GM06990 (cell line): ENCODE measurements around the gene CACNA1B.

ENCODE experiments used
- DNase-seq: peaks from one replicate; pipeline ENCODE4 v3.0.0-alpha.2; 2011; ENCODE audit not compliant: insufficient read length; ENCODE audit errors: extremely low read depth
- H3K27me3 ChIP-seq: replicated peaks from 2 replicates; pipeline ENCODE4 v1.6.0; 2011; ENCODE audit warnings: low read length; ENCODE audit not compliant: control insufficient read depth, insufficient read depth
- H3K36me3 ChIP-seq: 2 replicates; pipeline ENCODE4 v1.5.1; 2011; ENCODE audit warnings: low read length; ENCODE audit not compliant: control insufficient read depth, insufficient read depth
- H3K4me3 ChIP-seq: replicated peaks from 2 replicates; pipeline ENCODE4 v1.5.1; 2011; ENCODE audit warnings: low read depth, mild to moderate bottlenecking, control low read depth, low read length
- TF ChIP-seq, protein P1 (sequence below): IDR thresholded peaks from 2 replicates; pipeline ENCODE4 v1.5.1; 2011; ENCODE audit warnings: low read length, control low read depth, mild to moderate bottlenecking, inconsistent platforms; ENCODE audit not compliant: insufficient read depth, poor library complexity, severe bottlenecking

The CACNA1B gene

DNA sequence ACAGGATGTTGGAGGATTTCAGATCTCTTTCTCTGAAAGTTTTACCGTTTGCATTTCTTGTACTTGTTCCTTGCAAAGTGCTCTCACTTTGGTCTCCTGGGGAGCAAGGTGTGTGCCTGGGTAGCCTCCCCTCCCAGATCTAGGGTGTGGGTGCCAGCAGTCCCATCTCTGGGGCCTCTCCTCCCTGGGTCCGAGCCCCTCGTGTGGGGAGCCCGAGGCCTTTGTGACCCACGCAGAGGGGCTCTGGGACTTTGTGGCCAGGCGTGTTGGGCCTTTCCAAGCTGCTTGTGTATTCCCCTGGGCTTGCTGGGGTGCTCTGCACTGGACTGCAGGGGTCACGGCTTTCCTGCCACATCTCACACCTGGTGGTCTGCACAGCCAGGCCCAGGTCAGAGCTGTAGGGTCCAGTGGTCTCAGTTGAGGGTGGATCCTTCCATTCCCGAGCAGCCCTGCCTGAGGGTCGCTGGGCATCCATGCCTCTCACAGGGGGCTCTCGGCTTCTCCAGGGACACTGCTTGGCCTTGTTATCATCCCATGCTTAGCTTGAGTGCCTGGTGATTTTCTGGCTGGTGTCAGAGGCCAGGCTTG is 96.3 kb downstream of the CACNA1B start:
- no peak for DNase-seq
- no peaks in the 10 kb centered on the region for H3K36me3 ChIP-seq
- no peaks in the 10 kb centered on the region; the same call in 1 of the 2 replicates for H3K27me3 ChIP-seq
- H3K4me3 ChIP-seq = no peak overlapping the region
- TF ChIP-seq, protein P1, sequence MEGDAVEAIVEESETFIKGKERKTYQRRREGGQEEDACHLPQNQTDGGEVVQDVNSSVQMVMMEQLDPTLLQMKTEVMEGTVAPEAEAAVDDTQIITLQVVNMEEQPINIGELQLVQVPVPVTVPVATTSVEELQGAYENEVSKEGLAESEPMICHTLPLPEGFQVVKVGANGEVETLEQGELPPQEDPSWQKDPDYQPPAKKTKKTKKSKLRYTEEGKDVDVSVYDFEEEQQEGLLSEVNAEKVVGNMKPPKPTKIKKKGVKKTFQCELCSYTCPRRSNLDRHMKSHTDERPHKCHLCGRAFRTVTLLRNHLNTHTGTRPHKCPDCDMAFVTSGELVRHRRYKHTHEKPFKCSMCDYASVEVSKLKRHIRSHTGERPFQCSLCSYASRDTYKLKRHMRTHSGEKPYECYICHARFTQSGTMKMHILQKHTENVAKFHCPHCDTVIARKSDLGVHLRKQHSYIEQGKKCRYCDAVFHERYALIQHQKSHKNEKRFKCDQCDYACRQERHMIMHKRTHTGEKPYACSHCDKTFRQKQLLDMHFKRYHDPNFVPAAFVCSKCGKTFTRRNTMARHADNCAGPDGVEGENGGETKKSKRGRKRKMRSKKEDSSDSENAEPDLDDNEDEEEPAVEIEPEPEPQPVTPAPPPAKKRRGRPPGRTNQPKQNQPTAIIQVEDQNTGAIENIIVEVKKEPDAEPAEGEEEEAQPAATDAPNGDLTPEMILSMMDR = no peak

DNA sequence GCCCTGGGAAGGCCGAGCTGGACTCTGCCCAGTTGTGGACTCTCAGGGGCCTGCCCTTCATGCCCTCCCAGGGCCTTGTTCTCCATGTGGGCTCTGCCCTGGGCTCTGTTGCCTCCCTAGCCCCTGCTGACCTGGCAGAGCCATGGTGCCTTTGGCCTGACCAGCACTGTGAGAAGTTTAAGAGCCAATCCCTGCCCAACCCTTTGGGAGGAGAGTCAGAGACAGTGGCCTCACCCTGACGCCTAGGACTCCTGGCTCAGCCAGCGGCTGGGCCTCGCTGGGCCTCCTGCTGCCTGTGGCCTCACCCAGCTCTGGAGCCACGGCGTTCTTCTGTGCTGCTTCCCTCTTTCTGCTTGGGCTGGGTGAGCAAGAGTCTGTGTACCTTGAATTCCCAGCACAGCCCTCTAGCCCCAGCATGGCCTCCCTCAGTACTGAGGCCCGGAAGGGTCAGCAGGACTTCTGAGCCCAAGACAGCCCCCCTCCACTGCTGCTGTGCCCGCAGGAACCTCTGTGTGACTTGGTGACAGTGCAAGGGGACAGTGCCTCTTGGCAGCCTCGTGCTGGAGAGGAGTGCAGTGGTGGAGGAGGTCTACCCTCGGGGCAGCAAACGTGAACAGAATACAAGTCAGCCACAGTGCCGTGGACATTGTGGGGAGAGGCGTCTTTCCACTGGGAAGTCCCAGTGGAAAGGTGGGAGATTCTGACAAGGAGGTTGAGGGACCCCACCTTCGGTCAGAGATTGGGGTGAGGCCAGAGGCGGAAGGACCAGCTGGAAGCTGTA is 97.4 kb downstream of the CACNA1B start:
- Histone ChIP-seq H3K36me3 (no peaks in the 10 kb centered on the region), H3K27me3 (no peaks in the 10 kb centered on the region; the same call in 1 of the 2 replicates), H3K4me3 (no peak overlapping the region)
- TF ChIP-seq, protein P1 = no peak
- no peak for DNase-seq

DNA sequence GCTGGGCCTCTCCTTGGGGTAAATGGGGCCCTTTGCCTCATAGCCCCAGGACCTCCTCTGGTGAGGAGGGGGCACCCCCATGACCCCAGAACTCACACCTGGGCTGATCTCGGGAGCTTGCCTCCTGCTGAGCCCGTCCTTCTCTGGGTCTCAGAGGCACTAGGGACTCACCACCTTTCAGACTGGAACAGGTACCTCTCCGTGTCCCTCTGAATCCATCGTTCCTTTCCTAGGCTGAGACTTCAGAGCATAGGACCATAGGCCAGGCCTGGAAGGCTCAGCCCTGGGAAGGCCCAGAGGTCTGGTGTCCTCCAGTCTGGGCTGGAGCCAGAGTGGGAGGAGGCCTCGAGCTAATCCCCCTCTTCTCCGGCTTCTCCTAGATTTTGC is 97.9 kb downstream of the CACNA1B start:
- H3K4me3 ChIP-seq = no peak overlapping the region
- H3K36me3 ChIP-seq = no peaks in the 10 kb centered on the region
- no peaks in the 10 kb centered on the region; the same call in 1 of the 2 replicates for H3K27me3 ChIP-seq
- no peak for DNase-seq
- TF ChIP-seq, protein P1 = no peak

DNA sequence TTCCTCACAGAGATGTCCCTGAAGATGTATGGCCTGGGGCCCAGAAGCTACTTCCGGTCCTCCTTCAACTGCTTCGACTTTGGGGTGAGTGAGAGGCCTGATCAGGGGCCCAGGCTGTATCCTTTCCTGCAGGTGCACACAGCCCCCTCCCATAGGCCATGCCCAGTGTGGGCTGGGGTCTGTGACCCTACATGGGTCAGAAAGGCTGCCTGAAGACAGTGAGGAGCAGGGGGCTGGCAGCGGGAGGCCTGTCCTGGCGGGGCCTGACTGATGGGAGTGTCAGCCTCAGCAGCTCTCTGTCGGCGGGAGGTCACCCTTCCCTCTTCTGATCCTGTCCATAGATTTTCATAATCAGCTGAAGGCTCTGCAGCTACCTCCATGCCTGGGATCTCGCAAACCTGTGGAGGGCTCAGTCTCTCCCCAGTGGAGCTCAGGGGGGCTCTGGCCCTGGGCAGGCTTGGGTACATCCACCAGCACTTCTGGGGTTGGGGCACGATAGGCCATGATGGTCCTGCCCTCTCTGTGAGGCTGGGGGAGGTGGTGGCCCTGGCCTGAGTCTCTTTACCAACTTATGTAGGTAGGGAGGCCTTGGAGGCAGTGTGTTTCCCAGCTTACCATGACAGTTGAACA is 98.5 kb downstream of the CACNA1B start:
- no peak for DNase-seq
- TF ChIP-seq, protein P1 = no peak

DNA sequence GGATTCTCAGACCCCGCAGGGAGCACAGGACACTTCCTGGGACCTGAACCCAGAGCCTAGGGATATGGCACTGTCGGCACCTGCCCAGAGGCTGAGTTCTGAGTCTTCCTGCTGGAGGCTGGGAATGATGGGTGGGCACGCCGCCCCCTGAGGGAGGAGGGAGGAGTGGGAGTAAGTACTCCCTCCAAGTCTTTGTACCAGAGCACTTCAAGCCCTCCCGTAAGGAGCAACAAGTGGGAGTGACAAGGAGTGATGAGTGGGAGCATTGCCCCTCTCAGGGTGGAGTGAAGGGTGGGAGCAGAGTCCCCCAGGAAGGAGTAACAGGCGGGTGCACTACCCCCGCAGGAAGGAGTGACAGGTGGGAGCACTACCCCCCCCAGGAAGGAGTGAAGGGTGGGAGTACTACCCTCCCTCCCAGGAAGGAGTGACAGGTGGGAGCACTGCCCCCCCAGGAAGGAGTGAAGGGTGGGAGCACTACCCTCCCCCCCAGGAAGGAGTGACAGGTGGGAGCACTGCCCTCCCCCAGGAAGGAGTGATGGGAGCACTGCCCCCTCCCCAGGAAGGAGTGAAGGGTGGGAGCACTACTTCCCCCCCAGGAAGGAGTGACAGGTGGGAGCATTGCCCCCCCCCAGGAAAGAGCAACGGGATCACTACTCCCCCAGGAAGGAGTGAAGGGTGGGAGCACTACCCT is 100.1 kb downstream of the CACNA1B start:
- no peak overlapping the region for H3K4me3 ChIP-seq
- H3K27me3 ChIP-seq = no peaks in the 10 kb centered on the region; the same call in 1 of the 2 replicates
- no peaks in the 10 kb centered on the region for H3K36me3 ChIP-seq
- DNase-seq = no peak
- TF ChIP-seq, protein P1 = no peak

More for the DNA sequence above, 98.5 kb downstream of the CACNA1B start:
- Histone ChIP-seq H3K4me3 (no peak overlapping the region), H3K27me3 (no peaks in the 10 kb centered on the region; the same call in 1 of the 2 replicates), H3K36me3 (no peaks in the 10 kb centered on the region)
